ENCODE measurements around the gene IRGQ. TPM values are rescaled to one million over a fixed set of nuclear protein-coding genes. Genes with fewer than 3 reads are reported as not detected.
A peak's percentile ranks its signal among the peaks of the same experiment; 100 is the strongest.
"Not testable (repeated sequence)": the region's sequence is repeated elsewhere in the genome, so short reads cannot be mapped to it uniquely, and the experiment has no call there.

Gene IRGQ
- total and polyA plus RNA-seq, 2 donors: 4.4 to 7.5 TPM

GRCh38 chr19:43587029-43587428, 8.9 kb downstream of the IRGQ start:
- H3K4me1 ChIP-seq (ENCODE audit: control insufficient read depth in 2 of 2, insufficient read depth in 2 of 2, low read length in 2 of 2); H3K27me3 ChIP-seq (ENCODE audit: control insufficient read depth in 2 of 2, insufficient read depth in 1 of 2, low read length in 1 of 2); H3K27ac ChIP-seq (ENCODE audit: low read depth in 1 of 2, low read length in 1 of 2); H3K4me3 ChIP-seq (ENCODE audit: low read length in 2 of 2); DNase-seq (ENCODE audit: low read depth in 6 of 9, low spot score in 9 of 9); H3K9me3 ChIP-seq (ENCODE audit: control insufficient read depth in 2 of 2, insufficient read depth in 1 of 2, low read length in 1 of 2): not testable (repeated sequence)
- peaks cover 14% of the 10 kb centered on the region in 2 donors for H3K36me3 ChIP-seq (ENCODE audit: control insufficient read depth in 2 of 2, insufficient read depth in 2 of 2, low read length in 1 of 2)
- 98% methylated on average over 3 of the region's 3 CpGs for WGBS

- Histone ChIP-seq H3K9me3 (ENCODE audit: control insufficient read depth in 2 of 2, insufficient read depth in 1 of 2, low read length in 1 of 2) (no peaks in the 10 kb centered on the region), H3K27ac (ENCODE audit: low read depth in 1 of 2, low read length in 1 of 2) (no peak overlapping the region), H3K4me3 (ENCODE audit: low read length in 2 of 2) (no peak overlapping the region), H3K36me3 (ENCODE audit: control insufficient read depth in 2 of 2, insufficient read depth in 2 of 2, low read length in 1 of 2) (peaks cover 11 to 14% of the 10 kb centered on the region in 2 donors), H3K4me1 (ENCODE audit: control insufficient read depth in 2 of 2, insufficient read depth in 2 of 2, low read length in 2 of 2) (peaks cover 6 to 15% of the 10 kb centered on the region in 2 donors), H3K27me3 (ENCODE audit: control insufficient read depth in 2 of 2, insufficient read depth in 1 of 2, low read length in 1 of 2) (no peaks in the 10 kb centered on the region)
- no peak for DNase-seq (ENCODE audit: low read depth in 6 of 9, low spot score in 9 of 9)
- 97% methylated on average over 2 of the region's 2 CpGs for WGBS
These were observed 9.6 kb downstream of the IRGQ start for GRCh38 chr19:43586346-43586745.

GRCh38 chr19:43584484-43584883, 11.4 kb downstream of the IRGQ start:
- Histone ChIP-seq H3K27me3 (ENCODE audit: control insufficient read depth in 2 of 2, insufficient read depth in 1 of 2, low read length in 1 of 2) (no peaks in the 10 kb centered on the region), H3K27ac (ENCODE audit: low read depth in 1 of 2, low read length in 1 of 2) (peak overlapping the region; percentile 0 to 43), H3K4me1 (ENCODE audit: control insufficient read depth in 2 of 2, insufficient read depth in 2 of 2, low read length in 2 of 2) (peaks cover 4 to 21% of the 10 kb centered on the region in 2 donors), H3K36me3 (ENCODE audit: control insufficient read depth in 2 of 2, insufficient read depth in 2 of 2, low read length in 1 of 2) (peaks cover 9 to 14% of the 10 kb centered on the region in 2 donors), H3K9me3 (ENCODE audit: control insufficient read depth in 2 of 2, insufficient read depth in 1 of 2, low read length in 1 of 2) (no peaks in the 10 kb centered on the region), H3K4me3 (ENCODE audit: low read length in 2 of 2) (no peak overlapping the region)
- 95% methylated on average over 1 of the region's 1 CpG for WGBS
- no peak for DNase-seq (ENCODE audit: low read depth in 6 of 9, low spot score in 9 of 9)

- no peaks in the 10 kb centered on the region for H3K9me3 ChIP-seq (ENCODE audit: control insufficient read depth in 2 of 2, insufficient read depth in 1 of 2, low read length in 1 of 2)
- DNase-seq (ENCODE audit: low read depth in 6 of 9, low spot score in 9 of 9): no peak
- no peak overlapping the region for H3K4me3 ChIP-seq (ENCODE audit: low read length in 2 of 2)
- H3K27ac ChIP-seq (ENCODE audit: low read depth in 1 of 2, low read length in 1 of 2): no peak overlapping the region
- H3K4me1 ChIP-seq (ENCODE audit: control insufficient read depth in 2 of 2, insufficient read depth in 2 of 2, low read length in 2 of 2): peaks cover 4 to 23% of the 10 kb centered on the region in 2 donors
- H3K27me3 ChIP-seq (ENCODE audit: control insufficient read depth in 2 of 2, insufficient read depth in 1 of 2, low read length in 1 of 2): no peaks in the 10 kb centered on the region
- WGBS: 97% methylated on average over 2 of the region's 2 CpGs
- peaks cover 9 to 14% of the 10 kb centered on the region in 2 donors for H3K36me3 ChIP-seq (ENCODE audit: control insufficient read depth in 2 of 2, insufficient read depth in 2 of 2, low read length in 1 of 2)
These were observed 13.4 kb downstream of the IRGQ start for GRCh38 chr19:43582495-43582894.

GRCh38 chr19:43581467-43581866, 14.5 kb downstream of the IRGQ start:
- Histone ChIP-seq H3K27me3 (ENCODE audit: control insufficient read depth in 2 of 2, insufficient read depth in 1 of 2, low read length in 1 of 2) (no peaks in the 10 kb centered on the region), H3K4me3 (ENCODE audit: low read length in 2 of 2) (no peak overlapping the region), H3K9me3 (ENCODE audit: control insufficient read depth in 2 of 2, insufficient read depth in 1 of 2, low read length in 1 of 2) (no peaks in the 10 kb centered on the region), H3K27ac (ENCODE audit: low read depth in 1 of 2, low read length in 1 of 2) (peak overlapping the region in 1 of 2 donors; percentile 30), H3K36me3 (ENCODE audit: control insufficient read depth in 2 of 2, insufficient read depth in 2 of 2, low read length in 1 of 2) (peaks cover 6 to 12% of the 10 kb centered on the region in 2 donors), H3K4me1 (ENCODE audit: control insufficient read depth in 2 of 2, insufficient read depth in 2 of 2, low read length in 2 of 2) (peaks cover 4 to 23% of the 10 kb centered on the region in 2 donors)
- DNase-seq (ENCODE audit: low read depth in 6 of 9, low spot score in 9 of 9): no peak
- 82% methylated on average over 7 of the region's 7 CpGs for WGBS

- WGBS: 98% methylated on average over 3 of the region's 3 CpGs
- Histone ChIP-seq H3K4me1 (ENCODE audit: control insufficient read depth in 2 of 2, insufficient read depth in 2 of 2, low read length in 2 of 2) (peaks cover 15 to 43% of the 10 kb centered on the region in 2 donors), H3K27ac (ENCODE audit: low read depth in 1 of 2, low read length in 1 of 2) (no peak overlapping the region), H3K36me3 (ENCODE audit: control insufficient read depth in 2 of 2, insufficient read depth in 2 of 2, low read length in 1 of 2) (no peaks in the 10 kb centered on the region), H3K27me3 (ENCODE audit: control insufficient read depth in 2 of 2, insufficient read depth in 1 of 2, low read length in 1 of 2) (no peaks in the 10 kb centered on the region), H3K9me3 (ENCODE audit: control insufficient read depth in 2 of 2, insufficient read depth in 1 of 2, low read length in 1 of 2) (no peaks in the 10 kb centered on the region), H3K4me3 (ENCODE audit: low read length in 2 of 2) (no peak overlapping the region)
- no peak for DNase-seq (ENCODE audit: low read depth in 6 of 9, low spot score in 9 of 9)
These were observed 17.1 kb downstream of the IRGQ start for GRCh38 chr19:43578787-43579186.

- DNase-seq (ENCODE audit: low read depth in 6 of 9, low spot score in 9 of 9): peak in 1 of 9 donors; percentile 24
- no peaks in the 10 kb centered on the region for H3K27me3 ChIP-seq (ENCODE audit: control insufficient read depth in 2 of 2, insufficient read depth in 1 of 2, low read length in 1 of 2)
- 73% methylated on average over 37 of the region's 37 CpGs for WGBS
- peak overlapping the region; percentile 10 to 83 for H3K27ac ChIP-seq (ENCODE audit: low read depth in 1 of 2, low read length in 1 of 2)
- H3K4me1 ChIP-seq (ENCODE audit: control insufficient read depth in 2 of 2, insufficient read depth in 2 of 2, low read length in 2 of 2): peaks cover 15 to 37% of the 10 kb centered on the region in 2 donors
- H3K36me3 ChIP-seq (ENCODE audit: control insufficient read depth in 2 of 2, insufficient read depth in 2 of 2, low read length in 1 of 2): peaks cover 4 to 10% of the 10 kb centered on the region in 2 donors
- H3K9me3 ChIP-seq (ENCODE audit: control insufficient read depth in 2 of 2, insufficient read depth in 1 of 2, low read length in 1 of 2): no peaks in the 10 kb centered on the region
- H3K4me3 ChIP-seq (ENCODE audit: low read length in 2 of 2): peak overlapping the region; percentile 48 to 65
These were observed 19.7 kb downstream of the IRGQ start for GRCh38 chr19:43575955-43576878.

GRCh38 chr19:43575156-43575950, 20.6 kb downstream of the IRGQ start, which contains the start of the genes PINLYP and XRCC1:
Gene PINLYP (plus strand): TSS chr19:43575801. CDS start chr19:43577192, 1,391 bp downstream.
Gene XRCC1 (minus strand): TSS chr19:43575527. CDS start chr19:43575458, 69 bp downstream.
- H3K4me1 ChIP-seq (ENCODE audit: control insufficient read depth in 2 of 2, insufficient read depth in 2 of 2, low read length in 2 of 2): peaks cover 15 to 34% of the 10 kb centered on the region in 2 donors

More at GRCh38 chr19:43575156-43575950, 20.6 kb downstream of the IRGQ start, which contains the start of the genes PINLYP and XRCC1:
- DNase-seq (ENCODE audit: low read depth in 6 of 9, low spot score in 9 of 9): peak; percentile 94 to 99 (median 97)
- Histone ChIP-seq H3K4me3 (ENCODE audit: low read length in 2 of 2) (peak within 1 kb of the TSS; percentile 65 to 85), H3K27me3 (ENCODE audit: control insufficient read depth in 2 of 2, insufficient read depth in 1 of 2, low read length in 1 of 2) (no peaks in the 10 kb centered on the region), H3K36me3 (ENCODE audit: control insufficient read depth in 2 of 2, insufficient read depth in 2 of 2, low read length in 1 of 2) (peaks cover 4 to 12% of the 10 kb centered on the region in 2 donors), H3K9me3 (ENCODE audit: control insufficient read depth in 2 of 2, insufficient read depth in 1 of 2, low read length in 1 of 2) (no peaks in the 10 kb centered on the region), H3K27ac (ENCODE audit: low read depth in 1 of 2, low read length in 1 of 2) (peak within 1 kb of the TSS; percentile 80 to 83)
- WGBS: under 1% methylated on average over 51 of the region's 51 CpGs

Measured in thymus (tissue), 11 donors.